Activated T-cell treated with anti-CD3 and anti-CD28 coated beads, Interleukin-2, amount 50 U/mL, for 48 hours (primary cell): ENCODE measurements around the gene PRPF6.

Experiments used
- DNase-seq, 2 experiments: peaks; one replicate each; pipeline ENCODE4 v3.0.0-alpha.2; 2020

The PRPF6 gene

DNA sequence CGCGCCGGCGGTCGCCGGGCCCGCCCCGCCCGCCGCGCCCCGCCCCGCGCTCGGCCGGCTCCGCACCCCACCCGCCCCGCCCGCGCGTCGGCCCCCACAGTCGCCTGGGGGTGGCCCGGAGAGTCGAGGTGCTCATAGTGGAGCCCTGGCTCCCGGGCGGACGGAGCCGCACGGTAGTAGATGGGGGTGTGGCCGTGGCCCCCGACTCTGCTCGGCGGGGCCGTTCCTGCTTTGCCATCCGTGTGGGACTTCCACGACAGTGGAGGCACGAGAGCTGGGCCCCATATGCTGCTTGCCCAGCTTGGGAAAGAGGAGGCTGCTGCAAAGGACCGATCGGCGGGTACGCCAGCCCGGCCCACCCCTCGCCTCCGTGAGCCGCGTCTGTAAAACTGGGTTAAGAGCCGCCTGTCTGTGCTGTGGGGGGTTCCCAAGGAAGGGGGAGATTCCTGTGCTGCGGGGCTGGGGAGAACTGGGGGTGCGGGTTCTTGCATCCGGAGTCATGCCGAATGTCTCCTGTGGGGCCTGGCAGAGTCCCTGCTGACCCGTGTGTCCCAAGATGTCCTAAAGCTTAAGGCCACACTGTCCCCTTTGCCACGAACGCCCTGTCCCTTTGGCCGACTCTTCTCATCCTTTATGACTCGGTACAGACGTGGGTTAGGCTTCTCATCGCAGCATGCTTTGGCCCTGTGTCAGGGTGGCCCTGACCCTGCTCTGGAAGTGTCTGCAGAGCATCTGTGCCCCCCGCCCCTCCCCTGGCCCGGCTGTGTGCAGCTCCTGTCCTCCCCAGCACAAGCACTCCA is 99.3 kb downstream of the PRPF6 start, which contains the start of gene OPRL1:
Gene OPRL1 (plus strand): TSS at position 70 of the 800 bp plus-strand sequence. CDS start 12,639 bp downstream, outside the sequence.
- DNase-seq: no peak

GRCh38 chr20:64080813-64081623 is 100.1 kb downstream of the PRPF6 start:
- no peak for DNase-seq

DNA sequence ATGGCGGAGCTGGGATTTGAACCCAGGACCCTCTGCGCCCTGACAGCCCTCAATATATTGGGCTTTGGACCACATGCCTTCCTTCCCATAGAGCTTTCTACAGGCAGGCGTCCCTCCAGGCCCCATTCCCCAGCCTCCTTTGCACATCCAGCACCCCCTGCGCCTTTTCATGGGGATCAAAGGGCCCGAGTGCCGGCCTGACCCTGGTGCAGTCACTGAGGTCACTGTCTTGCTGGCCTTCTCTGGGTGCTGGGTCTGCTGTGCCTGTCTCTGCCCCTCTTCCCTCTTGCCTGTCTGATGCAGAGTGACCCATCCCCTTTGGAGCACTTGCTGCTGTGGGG is 100.7 kb downstream of the PRPF6 start:
- no peak for DNase-seq

DNA sequence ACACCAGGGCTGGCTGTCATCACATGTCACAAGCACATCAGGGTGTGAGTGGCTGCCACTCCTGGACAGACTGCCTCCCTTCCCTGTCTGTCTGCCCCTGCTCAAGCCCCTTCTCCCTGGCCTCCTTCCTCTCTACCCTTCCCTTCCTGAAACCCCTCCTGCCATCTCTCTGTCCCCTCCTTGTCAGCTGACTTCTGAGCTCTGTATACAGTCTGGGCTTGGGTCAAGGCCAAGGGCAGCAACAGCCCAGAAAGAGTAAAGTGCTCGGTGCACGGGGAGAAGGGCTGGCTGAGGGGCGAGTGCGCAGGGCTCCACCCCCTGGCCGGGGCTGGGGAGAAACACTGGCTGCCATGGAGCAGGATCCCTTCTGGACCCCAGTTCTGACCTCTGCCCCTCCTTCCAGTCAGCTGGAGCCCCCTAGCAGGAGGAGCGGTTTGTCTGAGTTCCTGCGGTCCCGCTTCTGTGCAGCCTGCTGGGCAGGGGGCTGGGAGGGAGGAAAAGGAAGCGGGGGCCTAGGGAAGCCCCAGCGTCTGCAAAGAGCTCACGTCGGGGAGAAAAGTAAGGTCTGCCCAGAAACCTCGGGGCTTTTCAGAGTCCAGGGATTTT is 101.3 kb downstream of the PRPF6 start:
- DNase-seq: no peak
